SK-N-SH (cell line): Measurements from ENCODE around the gene NHS. TPM values are rescaled to one million over a fixed set of nuclear protein-coding genes. Genes with fewer than 3 reads are reported as not detected.

Experiments
- CTCF ChIA-PET: fragments of 300-600, 350-600 bp; formaldehyde crosslinking; extraction: SDS; loops from one replicate; lab custom pipeline; 2021; lab: Yijun Ruan, JAX
- POLR2A ChIA-PET: fragments of 350-600 bp; sonication (Branson Sonifier 250); formaldehyde crosslinking; extraction: SDS; loops from one replicate; lab custom pipeline; 2020; ENCODE audit warnings: antibody characterized with exemption, inconsistent platforms; lab: Yijun Ruan, JAX
- DNase-seq: peaks from one replicate; pipeline ENCODE4 v3.0.0; 2012
- H2AFZ ChIP-seq: fragments of 200-600 bp; sonication (generic); 2 replicates; pipeline ENCODE4 v1.8.1; 2016; ENCODE audit warnings: antibody characterized with exemption, mild to moderate bottlenecking, low read depth
- H3F3A ChIP-seq: fragments of 200-600 bp; sonication (generic); replicated peaks from 2 replicates; pipeline ENCODE3; 2016; ENCODE audit warnings: antibody characterized with exemption, mild to moderate bottlenecking; ENCODE audit not compliant: insufficient read depth
- H3K27ac ChIP-seq, 2 experiments: fragments of 200-500 bp in 1 of 2; fragments of 200-600 bp in 1 of 2; sonication (Bioruptor generic) in 1 of 2; sonication (generic), shearing (Covaris generic) in 1 of 2; 2 replicates each; pipeline versions ENCODE4 v1.5.1 to v1.6.1; 2014 to 2016; ENCODE audit warnings: low read depth in 2 of 2, inconsistent platforms in 1 of 2, low read length in 1 of 2, mild to moderate bottlenecking in 1 of 2, mixed read lengths in 1 of 2
- H3K27me3 ChIP-seq: fragments of 200-600 bp; sonication (generic), shearing (Covaris generic); 2 replicates; pipeline ENCODE4 v1.6.1; 2016; ENCODE audit warnings: mixed run types; ENCODE audit not compliant: insufficient read depth
- H3K36me3 ChIP-seq, 2 experiments: fragments of 200-500 bp in 1 of 2; fragments of 200-600 bp in 1 of 2; sonication (Bioruptor generic) in 1 of 2; sonication (generic) in 1 of 2; replicated peaks in 1 of 2; 2 replicates each; pipeline versions ENCODE3 to v1.5.1; 2014 to 2016; ENCODE audit warnings: low read length in 1 of 2, mild to moderate bottlenecking in 1 of 2; ENCODE audit not compliant: insufficient read depth in 2 of 2, control insufficient read depth in 1 of 2
- H3K4me1 ChIP-seq, 2 experiments: fragments of 200-500 bp in 1 of 2; fragments of 200-600 bp in 1 of 2; sonication (Bioruptor generic) in 1 of 2; sonication (generic), shearing (Covaris generic) in 1 of 2; 2 replicates each; pipeline versions ENCODE4 v1.5.1 to v1.6.1; 2014 to 2016; ENCODE audit warnings: low read depth in 1 of 2, low read length in 1 of 2, mixed run types in 1 of 2; ENCODE audit not compliant: insufficient read depth in 2 of 2, control insufficient read depth in 1 of 2
- H3K4me2 ChIP-seq: fragments of 200-600 bp; sonication (generic), shearing (Covaris generic); 2 replicates; pipeline ENCODE4 v1.6.1; 2017; ENCODE audit warnings: mixed run types
- H3K4me3 ChIP-seq, 2 experiments: fragments of 200-500 bp in 1 of 2; fragments of 200-600 bp in 1 of 2; sonication (Bioruptor generic) in 1 of 2; sonication (generic), shearing (Covaris generic) in 1 of 2; 2 replicates each; pipeline versions ENCODE4 v1.5.1 to v1.8.1; 2014 to 2016; ENCODE audit warnings: low read depth in 2 of 2, inconsistent platforms in 1 of 2, low read length in 1 of 2, mild to moderate bottlenecking in 1 of 2, mixed read lengths in 1 of 2, moderate library complexity in 1 of 2
- H3K79me2 ChIP-seq: fragments of 200-600 bp; sonication (generic); 2 replicates; pipeline ENCODE4 v1.8.1; 2017; ENCODE audit warnings: mild to moderate bottlenecking; ENCODE audit not compliant: insufficient read depth
- H3K9ac ChIP-seq: fragments of 200-600 bp; sonication (generic); 2 replicates; pipeline ENCODE4 v1.6.1; 2017; ENCODE audit warnings: mixed run types
- H3K9me2 ChIP-seq: fragments of 200-600 bp; sonication (generic); 2 replicates; pipeline ENCODE4 v1.6.1; 2017; ENCODE audit warnings: mixed run types
- H3K9me3 ChIP-seq: fragments of 200-600 bp; sonication (generic); 2 replicates; pipeline ENCODE4 v1.6.1; 2017; ENCODE audit warnings: mixed run types, mild to moderate bottlenecking, moderate library complexity
- H4K20me1 ChIP-seq: fragments of 200-600 bp; sonication (generic); 2 replicates; pipeline ENCODE4 v1.6.1; 2017; ENCODE audit warnings: mild to moderate bottlenecking, mixed run types; ENCODE audit not compliant: insufficient read depth
- FOSL2 ChIP-seq: IDR thresholded peaks from 2 replicates; pipeline ENCODE4 v1.4.0; 2012; ENCODE audit warnings: low read depth, mild to moderate bottlenecking, moderate library complexity, borderline replicate concordance
- GABPA ChIP-seq: IDR thresholded peaks from 2 replicates; pipeline ENCODE4 v1.4.0; 2012; ENCODE audit warnings: low read depth, mild to moderate bottlenecking
- GATA2 ChIP-seq: sonication (generic); formaldehyde crosslinking; IDR thresholded peaks from 2 replicates; pipeline ENCODE4 v1.5.0; 2020; ENCODE audit warnings: mild to moderate bottlenecking, missing genetic modification reagents
- IRF3 ChIP-seq: fragments of 150-350 bp; IDR thresholded peaks from 2 replicates; pipeline ENCODE4 v1.6.1; 2016; ENCODE audit warnings: mild to moderate bottlenecking, low read depth, low read length
- MAX ChIP-seq: IDR thresholded peaks from 2 replicates; pipeline ENCODE4 v1.4.0; 2012; ENCODE audit warnings: low read depth
- MXI1 ChIP-seq: IDR thresholded peaks from 2 replicates; pipeline ENCODE4 v1.6.1; 2012; ENCODE audit warnings: mild to moderate bottlenecking, low read depth, low read length, improper control_type of control experiment
- NFIC ChIP-seq: IDR thresholded peaks from 2 replicates; pipeline ENCODE4 v1.4.0; 2012; ENCODE audit warnings: borderline replicate concordance
- PBX3 ChIP-seq: IDR thresholded peaks from 2 replicates; pipeline ENCODE4; 2012
- RAD21 ChIP-seq: IDR thresholded peaks from 2 replicates; pipeline ENCODE4 v1.6.1; 2012; ENCODE audit warnings: mild to moderate bottlenecking, low read length
- RCOR1 ChIP-seq: fragments of 150-350 bp; IDR thresholded peaks from 2 replicates; pipeline ENCODE4 v1.6.1; 2017; ENCODE audit warnings: antibody characterized with exemption, low read length
- REST ChIP-seq: IDR thresholded peaks from 2 replicates; pipeline ENCODE4 v1.6.1; 2012; ENCODE audit warnings: mild to moderate bottlenecking, low read depth, low read length, moderate library complexity
- RXRA ChIP-seq: IDR thresholded peaks from 2 replicates; pipeline ENCODE4 v1.4.0; 2012; ENCODE audit warnings: low read depth, mild to moderate bottlenecking, borderline replicate concordance
- SIN3A ChIP-seq: IDR thresholded peaks from 2 replicates; pipeline ENCODE4 v1.6.1; 2012; ENCODE audit warnings: low read depth, mild to moderate bottlenecking, low read length, moderate library complexity, borderline replicate concordance
- SMC3 ChIP-seq: IDR thresholded peaks from 2 replicates; pipeline ENCODE4 v1.6.1; 2012; ENCODE audit warnings: low read depth, low read length, improper control_type of control experiment
- TEAD4 ChIP-seq: IDR thresholded peaks from 2 replicates; pipeline ENCODE4 v1.4.0; 2012; ENCODE audit warnings: mild to moderate bottlenecking, borderline replicate concordance; ENCODE audit not compliant: insufficient read depth
- ZBTB33 ChIP-seq: IDR thresholded peaks from 2 replicates; pipeline ENCODE4 v1.4.0; 2012; ENCODE audit warnings: low read depth, borderline replicate concordance
- WGBS: methylation state at CpG from one replicate; pipeline ENCODE4 v1.1.6; 2017; ENCODE audit warnings: low lambda C conversion rate; 5-methylcytosine and 5-hydroxymethylcytosine counted together
- polyA plus RNA-seq, 3 experiments: library from polyadenylated mRNA; depleted of rRNA; stranded (reverse); fragments of >200 nt; gene quantifications; 2 replicates each; pipeline ENCODE4 v1.2.3, GENCODE V29; 2012

Gene NHS
- polyA plus RNA-seq, 1 of the 3 experiments (the other 2 are of a cell fraction), result 1.0 TPM

DNA sequence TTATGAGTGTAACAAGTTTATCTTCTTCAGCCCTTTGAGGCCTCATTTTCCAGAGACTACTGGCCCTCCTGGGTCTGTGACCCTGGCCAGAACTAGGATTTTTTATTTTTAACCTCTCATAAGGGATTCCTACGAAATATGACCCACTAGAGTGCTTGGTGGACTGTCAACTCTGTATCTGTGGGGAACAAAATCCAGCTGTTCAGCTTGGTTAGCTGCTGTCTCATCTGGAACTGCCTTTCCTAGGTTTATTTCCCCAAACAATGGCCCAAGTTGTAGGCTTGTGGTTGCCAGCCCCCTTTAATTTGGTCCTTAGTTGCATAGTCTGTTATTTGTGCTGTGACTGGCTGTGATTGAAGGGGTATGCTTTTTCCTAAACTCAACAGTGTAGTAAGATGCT, 56.2 kb downstream of the NHS start (continued):
- no peak for TF ChIP-seq REST
- TF ChIP-seq FOSL2, result no peak
- TF ChIP-seq GATA2, result no peak

DNA sequence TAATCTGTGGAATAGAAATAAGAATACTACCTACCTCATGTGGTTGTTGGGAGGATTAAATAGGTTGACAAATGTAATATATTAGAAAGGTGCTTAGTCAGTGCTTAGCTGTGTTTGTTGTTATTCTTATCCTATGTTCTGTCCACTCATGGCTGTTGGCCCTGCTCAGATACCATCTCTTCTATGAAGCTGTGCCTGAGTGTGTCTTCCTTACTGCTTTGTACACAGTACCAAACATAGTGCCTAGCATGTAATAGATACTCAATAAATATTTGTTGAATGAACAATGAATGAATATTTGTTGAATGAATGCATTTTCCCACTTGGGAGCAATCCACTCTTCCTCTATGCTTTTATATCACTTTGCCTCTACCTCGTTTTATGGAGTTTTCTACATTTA, 57.2 kb downstream of the NHS start:
- Histone ChIP-seq H3F3A (no peaks in the 10 kb centered on the region), H4K20me1 (no peaks in the 10 kb centered on the region), H3K9me3 (no peaks in the 10 kb centered on the region), H3K4me3 (no peak overlapping the region), H3K4me2 (no peak overlapping the region), H3K79me2 (no peaks in the 10 kb centered on the region), H3K9ac (no peak overlapping the region), H2AFZ (no peak overlapping the region), H3K9me2 (no peaks in the 10 kb centered on the region), H3K4me1 (no peaks in the 10 kb centered on the region), H3K27ac (no peak overlapping the region), H3K36me3 (no peaks in the 10 kb centered on the region), H3K27me3 (no peaks in the 10 kb centered on the region; the same call in 1 of the 2 replicates)
- WGBS, result 33% methylated on average over 1 of the region's 1 CpG
- no peak for DNase-seq
- ChIA-PET CTCF (no interaction called here), POLR2A (no interaction called here)
- no peak for TF ChIP-seq MXI1
- TF ChIP-seq SIN3A, result no peak

DNA sequence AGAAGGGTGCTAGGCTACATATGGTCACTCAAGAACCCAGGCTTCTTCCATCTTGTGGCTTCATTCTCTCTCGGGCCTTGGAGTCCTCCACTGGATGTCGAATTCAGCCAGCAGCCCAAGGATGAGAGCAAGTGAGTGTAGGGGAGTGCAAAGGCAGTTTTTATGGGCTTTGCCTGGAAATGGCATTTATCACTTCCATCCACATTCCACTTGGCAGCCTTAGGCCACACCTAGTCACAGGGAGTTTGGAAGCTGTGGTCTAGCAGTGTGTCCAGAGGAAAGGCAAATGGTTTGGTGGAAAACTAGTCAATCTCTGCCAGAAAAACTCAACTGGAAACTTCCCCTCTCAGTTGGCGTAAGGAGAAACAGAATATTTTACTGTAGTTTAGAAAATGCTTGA, 59.0 kb downstream of the NHS start:
- Histone ChIP-seq H3K4me3 (no peak overlapping the region), H3K4me1 (no peaks in the 10 kb centered on the region), H3K27me3 (no peaks in the 10 kb centered on the region; the same call in 1 of the 2 replicates), H3F3A (no peaks in the 10 kb centered on the region), H3K27ac (no peak overlapping the region), H3K4me2 (no peak overlapping the region), H4K20me1 (no peaks in the 10 kb centered on the region), H3K36me3 (no peaks in the 10 kb centered on the region), H3K9ac (no peak overlapping the region), H3K9me3 (no peaks in the 10 kb centered on the region), H3K79me2 (no peaks in the 10 kb centered on the region), H3K9me2 (no peaks in the 10 kb centered on the region), H2AFZ (no peak overlapping the region)
- no peak for DNase-seq
- POLR2A ChIA-PET, result no interaction called here
- CTCF ChIA-PET, result interaction anchor here (0.5 kb wide), 1 partner anchor 1571 kb away, joined by 4 read pairs; no protein-coding TSS in a partner anchor
- WGBS, result 62% methylated on average over 3 of the region's 3 CpGs
- TF ChIP-seq FOSL2 (no peak), NFIC (no peak), RAD21 (no peak), PBX3 (no peak), RCOR1 (no peak), TEAD4 (no peak), IRF3 (no peak), SMC3 (no peak), RXRA (no peak), ZBTB33 (no peak), GABPA (no peak), MAX (no peak)
